NT2/D1 (cell line): ENCODE data around the gene KCNS1.

Experiments used
- SUZ12 ChIP-seq: IDR thresholded peaks from 2 replicates; pipeline ENCODE4 v1.6.1; 2011; ENCODE audit not compliant: insufficient read length, insufficient read depth; ENCODE audit errors: extremely low read depth
- YY1 ChIP-seq: IDR thresholded peaks from 2 replicates; pipeline ENCODE4 v1.6.1; 2011; ENCODE audit not compliant: insufficient read length, insufficient read depth

GRCh38 chr20:45094864-45095574 lies 5.9 kb downstream of the KCNS1 start:
- TF ChIP-seq SUZ12 (no peak), YY1 (no peak)
